ENCODE data around the gene HHIPL1. TPM values are rescaled to one million over a fixed set of nuclear protein-coding genes. Genes with fewer than 3 reads are reported as not detected.

Gene HHIPL1
- total RNA-seq, 1 experiment from 2014 or later, result 2.6 TPM

- Histone ChIP-seq H4K5ac (ENCODE audit: insufficient read length, low read depth, low read length) (no peak overlapping the region), H3K18ac (ENCODE audit: insufficient read length, low read depth, low read length) (no peak overlapping the region), H3K4ac (ENCODE audit: low read depth, low read length) (no peak overlapping the region), H2BK20ac (ENCODE audit: low read depth, low read length, poor library complexity, severe bottlenecking) (no peak overlapping the region), H3K79me1 (ENCODE audit: insufficient read depth, low read depth, low read length, poor library complexity, severe bottlenecking) (no peaks in the 10 kb centered on the region), H2BK15ac (ENCODE audit: low read depth, low read length) (no peak overlapping the region), H4K20me1 (ENCODE audit: control insufficient read depth, insufficient read depth, insufficient read length) (no peaks in the 10 kb centered on the region), H3K4me2 (ENCODE audit: insufficient read depth, insufficient read length, low read length) (no peak overlapping the region), H2BK12ac (ENCODE audit: insufficient read length, low read depth, low read length) (no peak overlapping the region), H4K8ac (replicated peaks; ENCODE audit: insufficient read length, low read depth, low read length) (no peak overlapping the region), H2AFZ (ENCODE audit: low read length) (no peak overlapping the region), H3K79me2 (ENCODE audit: insufficient read depth, low read length) (no peaks in the 10 kb centered on the region), H3K9me3 (ENCODE audit: control insufficient read depth, low read depth, low read length) (peaks cover 8% of the 10 kb centered on the region), H2AK5ac (ENCODE audit: insufficient read length, low read length) (no peak overlapping the region), H3K4me1 (ENCODE audit: insufficient read depth, low read length) (no peaks in the 10 kb centered on the region), H3K9ac (ENCODE audit: extremely low read depth, insufficient read length, low read length) (no peak overlapping the region), H3K23ac (ENCODE audit: insufficient read length, low read depth, low read length) (no peak overlapping the region), H3K27ac (ENCODE audit: insufficient read length, low read depth, low read length) (no peak overlapping the region), H2BK5ac (ENCODE audit: insufficient read length, low read length) (no peak overlapping the region), H3T11ph (ENCODE audit: low read length) (no peak overlapping the region), H3K27me3 (ENCODE audit: insufficient read depth, low read length) (no peaks in the 10 kb centered on the region), H3K56ac (ENCODE audit: insufficient read length, low read depth, low read length) (no peak overlapping the region), H4K91ac (ENCODE audit: insufficient read length, low read depth, low read length) (no peak overlapping the region), H2BK120ac (ENCODE audit: low read depth, low read length, poor library complexity, severe bottlenecking) (no peak overlapping the region), H3K23me2 (ENCODE audit: insufficient read length, low read depth, low read length, poor library complexity, severe bottlenecking) (peaks cover 5% of the 10 kb centered on the region), H3K14ac (ENCODE audit: insufficient read depth, low read length) (no peak overlapping the region)
- H3K36me3 Mint-ChIP-seq (ENCODE audit: insufficient read depth in 1 of 3, low read depth in 3 of 3), result peaks cover 3 to 10% (median 8%) of the 10 kb centered on the region in 3 experiments; a peak in 3 of 7 replicates
- no CpG with 5 or more reads among the region's 6 CpGs for WGBS (ENCODE audit: extremely low coverage, insufficient read length, low lambda C conversion rate)
- H3K4me1 Mint-ChIP-seq, result peaks cover 9 to 11% of the 10 kb centered on the region in 2 experiments
- peaks cover 4% of the 10 kb centered on the region for H3K27me3 Mint-ChIP-seq (ENCODE audit: low read depth)
- no peak for DNase-seq
- H3K4me3 Mint-ChIP-seq, result no peak overlapping the region
- peaks cover 15 to 23% of the 10 kb centered on the region in 2 experiments; a peak in 4 of 5 replicates for H3K9me3 Mint-ChIP-seq
- H3K27ac Mint-ChIP-seq, result no peak overlapping the region
- TF ChIP-seq, protein P1, sequence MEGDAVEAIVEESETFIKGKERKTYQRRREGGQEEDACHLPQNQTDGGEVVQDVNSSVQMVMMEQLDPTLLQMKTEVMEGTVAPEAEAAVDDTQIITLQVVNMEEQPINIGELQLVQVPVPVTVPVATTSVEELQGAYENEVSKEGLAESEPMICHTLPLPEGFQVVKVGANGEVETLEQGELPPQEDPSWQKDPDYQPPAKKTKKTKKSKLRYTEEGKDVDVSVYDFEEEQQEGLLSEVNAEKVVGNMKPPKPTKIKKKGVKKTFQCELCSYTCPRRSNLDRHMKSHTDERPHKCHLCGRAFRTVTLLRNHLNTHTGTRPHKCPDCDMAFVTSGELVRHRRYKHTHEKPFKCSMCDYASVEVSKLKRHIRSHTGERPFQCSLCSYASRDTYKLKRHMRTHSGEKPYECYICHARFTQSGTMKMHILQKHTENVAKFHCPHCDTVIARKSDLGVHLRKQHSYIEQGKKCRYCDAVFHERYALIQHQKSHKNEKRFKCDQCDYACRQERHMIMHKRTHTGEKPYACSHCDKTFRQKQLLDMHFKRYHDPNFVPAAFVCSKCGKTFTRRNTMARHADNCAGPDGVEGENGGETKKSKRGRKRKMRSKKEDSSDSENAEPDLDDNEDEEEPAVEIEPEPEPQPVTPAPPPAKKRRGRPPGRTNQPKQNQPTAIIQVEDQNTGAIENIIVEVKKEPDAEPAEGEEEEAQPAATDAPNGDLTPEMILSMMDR (conservative IDR thresholded peaks at IDR 0.05), result no peak
Observed at GRCh38 chr14:99678198-99678597, 33.3 kb downstream of the HHIPL1 start.

Measured in H9 (cell line).